ENCODE results near the gene PLCH1. TPM values are rescaled to one million over a fixed set of nuclear protein-coding genes. Genes with fewer than 3 reads are reported as not detected.

Gene PLCH1
- total RNA-seq, 1 donor from 2014 or later: not detected

GRCh38 chr3:155611456-155611855, 133.4 kb downstream of the PLCH1 start:
- Mint-ChIP-seq H3K27ac (ENCODE audit: unreplicated experiment) (no peak overlapping the region), H3K4me3 (ENCODE audit: unreplicated experiment) (no peak overlapping the region), H3K9me3 (ENCODE audit: unreplicated experiment) (peaks cover 37% of the 10 kb centered on the region), H3K36me3 (ENCODE audit: unreplicated experiment) (no peaks in the 10 kb centered on the region), H3K4me1 (ENCODE audit: unreplicated experiment) (no peaks in the 10 kb centered on the region), H3K27me3 (ENCODE audit: unreplicated experiment) (no peaks in the 10 kb centered on the region)
- TF ChIP-seq CTCF (IDR thresholded peaks at IDR 0.05): no peak
- no peak for DNase-seq (ENCODE audit: extremely low spot score, unreplicated experiment)

DNA sequence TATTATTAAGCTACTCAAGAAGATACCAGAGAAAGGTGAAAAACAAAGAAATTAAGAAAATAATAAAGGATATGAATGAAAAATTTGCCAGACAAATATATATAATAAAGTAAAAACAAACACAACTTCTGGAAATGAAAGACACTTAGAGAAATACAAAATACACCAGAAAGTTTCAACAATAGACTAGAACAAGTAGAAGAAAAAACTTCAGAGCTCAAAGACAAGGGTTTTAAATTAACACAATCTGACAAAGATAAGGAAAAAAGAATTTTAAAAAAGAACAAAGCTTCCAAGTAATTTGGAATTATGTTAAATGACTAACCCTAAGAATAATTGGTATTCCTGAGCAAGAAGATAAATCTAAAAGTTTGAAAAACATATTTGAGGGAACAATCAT, 135.3 kb downstream of the PLCH1 start:
- Mint-ChIP-seq H3K4me1 (ENCODE audit: unreplicated experiment) (no peaks in the 10 kb centered on the region), H3K27ac (ENCODE audit: unreplicated experiment) (no peak overlapping the region), H3K27me3 (ENCODE audit: unreplicated experiment) (peaks cover 2% of the 10 kb centered on the region), H3K36me3 (ENCODE audit: unreplicated experiment) (no peaks in the 10 kb centered on the region), H3K4me3 (ENCODE audit: unreplicated experiment) (no peak overlapping the region), H3K9me3 (ENCODE audit: unreplicated experiment) (peaks cover 28% of the 10 kb centered on the region)
- no peak for TF ChIP-seq CTCF (IDR thresholded peaks at IDR 0.05)
- DNase-seq (ENCODE audit: extremely low spot score, unreplicated experiment): no peak

GRCh38 chr3:155608228-155608920, 136.5 kb downstream of the PLCH1 start:
- no peak for DNase-seq (ENCODE audit: extremely low spot score, unreplicated experiment)
- H3K9me3 Mint-ChIP-seq (ENCODE audit: unreplicated experiment): peaks cover 20% of the 10 kb centered on the region
- no peak for TF ChIP-seq CTCF (IDR thresholded peaks at IDR 0.05)
- no peak overlapping the region for H3K27ac Mint-ChIP-seq (ENCODE audit: unreplicated experiment)
- peaks cover 2% of the 10 kb centered on the region for H3K27me3 Mint-ChIP-seq (ENCODE audit: unreplicated experiment)
- H3K4me3 Mint-ChIP-seq (ENCODE audit: unreplicated experiment): no peak overlapping the region
- H3K4me1 Mint-ChIP-seq (ENCODE audit: unreplicated experiment): no peaks in the 10 kb centered on the region
- H3K36me3 Mint-ChIP-seq (ENCODE audit: unreplicated experiment): no peaks in the 10 kb centered on the region

GRCh38 chr3:155607761-155608160, 137.1 kb downstream of the PLCH1 start:
- TF ChIP-seq CTCF (IDR thresholded peaks at IDR 0.05): no peak
- Mint-ChIP-seq H3K4me3 (ENCODE audit: unreplicated experiment) (no peak overlapping the region), H3K27ac (ENCODE audit: unreplicated experiment) (no peak overlapping the region), H3K9me3 (ENCODE audit: unreplicated experiment) (peaks cover 16% of the 10 kb centered on the region), H3K4me1 (ENCODE audit: unreplicated experiment) (no peaks in the 10 kb centered on the region), H3K27me3 (ENCODE audit: unreplicated experiment) (peaks cover 2% of the 10 kb centered on the region), H3K36me3 (ENCODE audit: unreplicated experiment) (no peaks in the 10 kb centered on the region)
- DNase-seq (ENCODE audit: extremely low spot score, unreplicated experiment): no peak

GRCh38 chr3:155605571-155605970, 139.3 kb downstream of the PLCH1 start:
- TF ChIP-seq CTCF (IDR thresholded peaks at IDR 0.05): no peak
- H3K36me3 Mint-ChIP-seq (ENCODE audit: unreplicated experiment): no peaks in the 10 kb centered on the region
- DNase-seq (ENCODE audit: extremely low spot score, unreplicated experiment): no peak
- no peak overlapping the region for H3K4me3 Mint-ChIP-seq (ENCODE audit: unreplicated experiment)
- H3K27ac Mint-ChIP-seq (ENCODE audit: unreplicated experiment): no peak overlapping the region
- H3K9me3 Mint-ChIP-seq (ENCODE audit: unreplicated experiment): peaks cover 10% of the 10 kb centered on the region
- H3K27me3 Mint-ChIP-seq (ENCODE audit: unreplicated experiment): peaks cover 2% of the 10 kb centered on the region
- H3K4me1 Mint-ChIP-seq (ENCODE audit: unreplicated experiment): no peaks in the 10 kb centered on the region

Data from osteocyte (in vitro differentiated cells).